K562 (cell line): ENCODE results near the gene RPS6KA2. TPM values are rescaled to one million over a fixed set of nuclear protein-coding genes. Genes with fewer than 3 reads are reported as not detected.

ENCODE experiments used
- CTBP1 ChIP-seq: fragments of 450-650 bp; IDR thresholded peaks from 2 replicates; pipeline ENCODE4 v1.6.1; 2016; ENCODE audit warnings: borderline replicate concordance
- MAFG ChIP-seq: fragments of 450-650 bp; conservative IDR thresholded peaks from 2 replicates; pipeline ENCODE4 v1.6.1; 2016; ENCODE audit warnings: missing genetic modification characterization, missing compliant biosample characterization
- MBD2 ChIP-seq: sonication (generic); IDR thresholded peaks from 2 replicates; pipeline ENCODE4 v1.6.1; 2016; ENCODE audit warnings: low read depth, borderline replicate concordance
- NFRKB ChIP-seq: fragments of 450-650 bp; IDR thresholded peaks from 2 replicates; pipeline ENCODE4 v1.6.1; 2016; ENCODE audit warnings: low read depth
- NUFIP1 ChIP-seq: fragments of 450-650 bp; IDR thresholded peaks from 2 replicates; pipeline ENCODE4 v1.6.1; 2018; ENCODE audit not compliant: partially characterized antibody
- POLR3G ChIP-seq: IDR thresholded peaks from 2 replicates; pipeline ENCODE4 v1.6.1; 2011; ENCODE audit not compliant: insufficient read length, insufficient replicate concordance; ENCODE audit errors: extremely low read depth
- PYGO2 ChIP-seq: fragments of 450-650 bp; IDR thresholded peaks from 2 replicates; pipeline ENCODE4 v1.6.1; 2016; ENCODE audit warnings: mild to moderate bottlenecking, missing genetic modification characterization, moderate library complexity, missing compliant biosample characterization
- RCOR1 ChIP-seq, 2 experiments: IDR thresholded peaks; 2 replicates each; pipeline ENCODE4 v1.6.1; 2012; ENCODE audit warnings: low read depth in 2 of 2, low read length in 2 of 2, borderline replicate concordance in 1 of 2, improper control_type of control experiment in 1 of 2
- STAT5A ChIP-seq: IDR thresholded peaks from 2 replicates; pipeline ENCODE4 v1.6.1; 2012; ENCODE audit warnings: low read length, inconsistent platforms, borderline replicate concordance
- TGIF2 ChIP-seq: sonication (generic); formaldehyde crosslinking; IDR thresholded peaks from 2 replicates; pipeline ENCODE4 v1.8.1; 2022; ENCODE audit warnings: mild to moderate bottlenecking, missing genetic modification reagents, moderate library complexity
- polyA plus RNA-seq, 8 experiments: library from polyadenylated mRNA; depleted of rRNA in 4 of 8; stranded (reverse) in 5 of 8; unstranded in 3 of 8; fragments of >200 nt; fragmentation: Nextera tagmentation in 2 of 8; fragmentation: Illumina TruSeq in 1 of 8; extraction: Ambion mirVana in 2 of 8; extraction: Trizol in 1 of 8; gene quantifications; 2 replicates each; pipeline versions ENCODE4 v1.2.1 to v1.2.3, GENCODE V29; 2011 to 2014; ENCODE audit warnings: inconsistent platforms in 1 of 8, missing spikeins in 1 of 8
- total RNA-seq, 7 experiments: library from RNA; depleted of rRNA in 6 of 7; stranded (reverse); fragments of >200 nt in 6 of 7; fragmentation: Illumina TruSeq in 2 of 7; extraction: Trizol in 2 of 7; gene quantifications; 2 replicates each; pipeline versions ENCODE4 v1.2.1 to v1.2.3, GENCODE V29; 2011 to 2021; ENCODE audit warnings: low replicate concordance in 1 of 7
- TF ChIP-seq, protein P1 (sequence below): fragments of 450-650 bp; IDR thresholded peaks from 2 replicates; pipeline ENCODE4 v1.6.1; 2016; ENCODE audit warnings: mild to moderate bottlenecking, moderate library complexity
- TF ChIP-seq, protein P2 (sequence below): fragments of 200-800 bp; sonication (Bioruptor generic); IDR thresholded peaks from 2 replicates; pipeline ENCODE4 v1.6.1; 2016; ENCODE audit warnings: missing genetic modification characterization, missing compliant biosample characterization

Gene RPS6KA2
- total and polyA plus RNA-seq, 9 of the 15 experiments (the other 6 are each of a cell fraction or from before 2014, with no cell fraction given) = 0.29 to 1.00 (median 0.53) TPM

- TF ChIP-seq, protein P1, sequence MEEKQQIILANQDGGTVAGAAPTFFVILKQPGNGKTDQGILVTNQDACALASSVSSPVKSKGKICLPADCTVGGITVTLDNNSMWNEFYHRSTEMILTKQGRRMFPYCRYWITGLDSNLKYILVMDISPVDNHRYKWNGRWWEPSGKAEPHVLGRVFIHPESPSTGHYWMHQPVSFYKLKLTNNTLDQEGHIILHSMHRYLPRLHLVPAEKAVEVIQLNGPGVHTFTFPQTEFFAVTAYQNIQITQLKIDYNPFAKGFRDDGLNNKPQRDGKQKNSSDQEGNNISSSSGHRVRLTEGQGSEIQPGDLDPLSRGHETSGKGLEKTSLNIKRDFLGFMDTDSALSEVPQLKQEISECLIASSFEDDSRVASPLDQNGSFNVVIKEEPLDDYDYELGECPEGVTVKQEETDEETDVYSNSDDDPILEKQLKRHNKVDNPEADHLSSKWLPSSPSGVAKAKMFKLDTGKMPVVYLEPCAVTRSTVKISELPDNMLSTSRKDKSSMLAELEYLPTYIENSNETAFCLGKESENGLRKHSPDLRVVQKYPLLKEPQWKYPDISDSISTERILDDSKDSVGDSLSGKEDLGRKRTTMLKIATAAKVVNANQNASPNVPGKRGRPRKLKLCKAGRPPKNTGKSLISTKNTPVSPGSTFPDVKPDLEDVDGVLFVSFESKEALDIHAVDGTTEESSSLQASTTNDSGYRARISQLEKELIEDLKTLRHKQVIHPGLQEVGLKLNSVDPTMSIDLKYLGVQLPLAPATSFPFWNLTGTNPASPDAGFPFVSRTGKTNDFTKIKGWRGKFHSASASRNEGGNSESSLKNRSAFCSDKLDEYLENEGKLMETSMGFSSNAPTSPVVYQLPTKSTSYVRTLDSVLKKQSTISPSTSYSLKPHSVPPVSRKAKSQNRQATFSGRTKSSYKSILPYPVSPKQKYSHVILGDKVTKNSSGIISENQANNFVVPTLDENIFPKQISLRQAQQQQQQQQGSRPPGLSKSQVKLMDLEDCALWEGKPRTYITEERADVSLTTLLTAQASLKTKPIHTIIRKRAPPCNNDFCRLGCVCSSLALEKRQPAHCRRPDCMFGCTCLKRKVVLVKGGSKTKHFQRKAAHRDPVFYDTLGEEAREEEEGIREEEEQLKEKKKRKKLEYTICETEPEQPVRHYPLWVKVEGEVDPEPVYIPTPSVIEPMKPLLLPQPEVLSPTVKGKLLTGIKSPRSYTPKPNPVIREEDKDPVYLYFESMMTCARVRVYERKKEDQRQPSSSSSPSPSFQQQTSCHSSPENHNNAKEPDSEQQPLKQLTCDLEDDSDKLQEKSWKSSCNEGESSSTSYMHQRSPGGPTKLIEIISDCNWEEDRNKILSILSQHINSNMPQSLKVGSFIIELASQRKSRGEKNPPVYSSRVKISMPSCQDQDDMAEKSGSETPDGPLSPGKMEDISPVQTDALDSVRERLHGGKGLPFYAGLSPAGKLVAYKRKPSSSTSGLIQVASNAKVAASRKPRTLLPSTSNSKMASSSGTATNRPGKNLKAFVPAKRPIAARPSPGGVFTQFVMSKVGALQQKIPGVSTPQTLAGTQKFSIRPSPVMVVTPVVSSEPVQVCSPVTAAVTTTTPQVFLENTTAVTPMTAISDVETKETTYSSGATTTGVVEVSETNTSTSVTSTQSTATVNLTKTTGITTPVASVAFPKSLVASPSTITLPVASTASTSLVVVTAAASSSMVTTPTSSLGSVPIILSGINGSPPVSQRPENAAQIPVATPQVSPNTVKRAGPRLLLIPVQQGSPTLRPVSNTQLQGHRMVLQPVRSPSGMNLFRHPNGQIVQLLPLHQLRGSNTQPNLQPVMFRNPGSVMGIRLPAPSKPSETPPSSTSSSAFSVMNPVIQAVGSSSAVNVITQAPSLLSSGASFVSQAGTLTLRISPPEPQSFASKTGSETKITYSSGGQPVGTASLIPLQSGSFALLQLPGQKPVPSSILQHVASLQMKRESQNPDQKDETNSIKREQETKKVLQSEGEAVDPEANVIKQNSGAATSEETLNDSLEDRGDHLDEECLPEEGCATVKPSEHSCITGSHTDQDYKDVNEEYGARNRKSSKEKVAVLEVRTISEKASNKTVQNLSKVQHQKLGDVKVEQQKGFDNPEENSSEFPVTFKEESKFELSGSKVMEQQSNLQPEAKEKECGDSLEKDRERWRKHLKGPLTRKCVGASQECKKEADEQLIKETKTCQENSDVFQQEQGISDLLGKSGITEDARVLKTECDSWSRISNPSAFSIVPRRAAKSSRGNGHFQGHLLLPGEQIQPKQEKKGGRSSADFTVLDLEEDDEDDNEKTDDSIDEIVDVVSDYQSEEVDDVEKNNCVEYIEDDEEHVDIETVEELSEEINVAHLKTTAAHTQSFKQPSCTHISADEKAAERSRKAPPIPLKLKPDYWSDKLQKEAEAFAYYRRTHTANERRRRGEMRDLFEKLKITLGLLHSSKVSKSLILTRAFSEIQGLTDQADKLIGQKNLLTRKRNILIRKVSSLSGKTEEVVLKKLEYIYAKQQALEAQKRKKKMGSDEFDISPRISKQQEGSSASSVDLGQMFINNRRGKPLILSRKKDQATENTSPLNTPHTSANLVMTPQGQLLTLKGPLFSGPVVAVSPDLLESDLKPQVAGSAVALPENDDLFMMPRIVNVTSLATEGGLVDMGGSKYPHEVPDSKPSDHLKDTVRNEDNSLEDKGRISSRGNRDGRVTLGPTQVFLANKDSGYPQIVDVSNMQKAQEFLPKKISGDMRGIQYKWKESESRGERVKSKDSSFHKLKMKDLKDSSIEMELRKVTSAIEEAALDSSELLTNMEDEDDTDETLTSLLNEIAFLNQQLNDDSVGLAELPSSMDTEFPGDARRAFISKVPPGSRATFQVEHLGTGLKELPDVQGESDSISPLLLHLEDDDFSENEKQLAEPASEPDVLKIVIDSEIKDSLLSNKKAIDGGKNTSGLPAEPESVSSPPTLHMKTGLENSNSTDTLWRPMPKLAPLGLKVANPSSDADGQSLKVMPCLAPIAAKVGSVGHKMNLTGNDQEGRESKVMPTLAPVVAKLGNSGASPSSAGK = no peak
- TF ChIP-seq NFRKB (no peak), TGIF2 (CRISPR knock-in tag) (no peak), STAT5A (no peak), MBD2 (no peak), NUFIP1 (no peak), PYGO2 (tag) (no peak), CTBP1 (no peak), MAFG (tag) (no peak), RCOR1 (IDR thresholded peaks at IDR 0.05; ENCODE audit: borderline replicate concordance in 1 of 2, low read depth in 2 of 2, low read length in 2 of 2) (no peak), POLR3G (no peak)
- TF ChIP-seq, protein P2, sequence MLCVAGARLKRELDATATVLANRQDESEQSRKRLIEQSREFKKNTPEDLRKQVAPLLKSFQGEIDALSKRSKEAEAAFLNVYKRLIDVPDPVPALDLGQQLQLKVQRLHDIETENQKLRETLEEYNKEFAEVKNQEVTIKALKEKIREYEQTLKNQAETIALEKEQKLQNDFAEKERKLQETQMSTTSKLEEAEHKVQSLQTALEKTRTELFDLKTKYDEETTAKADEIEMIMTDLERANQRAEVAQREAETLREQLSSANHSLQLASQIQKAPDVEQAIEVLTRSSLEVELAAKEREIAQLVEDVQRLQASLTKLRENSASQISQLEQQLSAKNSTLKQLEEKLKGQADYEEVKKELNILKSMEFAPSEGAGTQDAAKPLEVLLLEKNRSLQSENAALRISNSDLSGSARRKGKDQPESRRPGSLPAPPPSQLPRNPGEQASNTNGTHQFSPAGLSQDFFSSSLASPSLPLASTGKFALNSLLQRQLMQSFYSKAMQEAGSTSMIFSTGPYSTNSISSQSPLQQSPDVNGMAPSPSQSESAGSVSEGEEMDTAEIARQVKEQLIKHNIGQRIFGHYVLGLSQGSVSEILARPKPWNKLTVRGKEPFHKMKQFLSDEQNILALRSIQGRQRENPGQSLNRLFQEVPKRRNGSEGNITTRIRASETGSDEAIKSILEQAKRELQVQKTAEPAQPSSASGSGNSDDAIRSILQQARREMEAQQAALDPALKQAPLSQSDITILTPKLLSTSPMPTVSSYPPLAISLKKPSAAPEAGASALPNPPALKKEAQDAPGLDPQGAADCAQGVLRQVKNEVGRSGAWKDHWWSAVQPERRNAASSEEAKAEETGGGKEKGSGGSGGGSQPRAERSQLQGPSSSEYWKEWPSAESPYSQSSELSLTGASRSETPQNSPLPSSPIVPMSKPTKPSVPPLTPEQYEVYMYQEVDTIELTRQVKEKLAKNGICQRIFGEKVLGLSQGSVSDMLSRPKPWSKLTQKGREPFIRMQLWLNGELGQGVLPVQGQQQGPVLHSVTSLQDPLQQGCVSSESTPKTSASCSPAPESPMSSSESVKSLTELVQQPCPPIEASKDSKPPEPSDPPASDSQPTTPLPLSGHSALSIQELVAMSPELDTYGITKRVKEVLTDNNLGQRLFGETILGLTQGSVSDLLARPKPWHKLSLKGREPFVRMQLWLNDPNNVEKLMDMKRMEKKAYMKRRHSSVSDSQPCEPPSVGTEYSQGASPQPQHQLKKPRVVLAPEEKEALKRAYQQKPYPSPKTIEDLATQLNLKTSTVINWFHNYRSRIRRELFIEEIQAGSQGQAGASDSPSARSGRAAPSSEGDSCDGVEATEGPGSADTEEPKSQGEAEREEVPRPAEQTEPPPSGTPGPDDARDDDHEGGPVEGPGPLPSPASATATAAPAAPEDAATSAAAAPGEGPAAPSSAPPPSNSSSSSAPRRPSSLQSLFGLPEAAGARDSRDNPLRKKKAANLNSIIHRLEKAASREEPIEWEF (CRISPR knock-in tag) = no peak
Measured at GRCh38 chr6:166379103-166379586, 247.9 kb downstream of the RPS6KA2 start (continued).
